ENCODE measurements around the gene PHOX2B. TPM values are rescaled to one million over a fixed set of nuclear protein-coding genes. Genes with fewer than 3 reads are reported as not detected.

The PHOX2B gene
- total RNA-seq, 6 experiments from 2014 or later = not detected

DNA sequence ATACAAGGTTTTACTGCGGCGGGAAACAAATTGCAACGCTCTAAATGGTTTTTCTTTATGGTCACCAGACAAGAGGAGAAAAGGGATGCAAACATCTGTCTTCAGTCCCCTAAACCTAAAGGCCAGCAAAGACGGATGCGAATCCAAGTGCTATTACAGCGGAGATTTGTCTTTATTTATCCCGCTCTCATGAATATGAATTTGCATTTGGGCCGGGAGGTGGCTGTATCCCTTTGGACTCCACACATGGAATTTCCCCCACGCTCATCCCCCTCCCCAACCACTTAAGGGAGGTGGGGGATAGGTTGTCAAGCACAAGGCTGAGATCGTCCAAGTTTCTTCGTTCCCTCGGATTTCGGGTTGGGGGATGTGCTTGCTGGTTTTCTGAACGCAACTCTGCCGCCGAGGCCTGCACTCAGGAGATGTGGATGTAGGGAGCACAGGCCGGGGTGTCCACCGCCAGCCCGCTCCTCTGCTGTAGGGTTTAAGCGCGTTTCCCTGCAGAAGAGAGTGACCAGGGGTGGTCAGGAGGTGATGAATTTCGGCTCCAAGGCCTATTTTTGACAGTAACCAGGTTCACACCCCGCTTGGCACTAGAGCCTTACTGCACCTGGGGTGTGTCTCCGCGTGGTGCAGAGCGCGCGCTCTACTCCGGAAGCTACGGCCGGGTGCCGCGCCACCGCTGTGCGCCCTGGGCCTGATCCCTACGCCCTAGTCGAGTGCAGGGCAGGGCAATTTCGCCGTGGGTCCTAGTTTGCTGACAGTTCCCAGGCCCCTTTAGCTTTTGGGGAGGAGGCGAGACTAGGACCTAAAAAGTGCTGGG is 2.3 kb upstream of the PHOX2B start:
- Histone ChIP-seq H3K27me3 (peaks cover 18 to 42% of the 10 kb centered on the region in 2 donors), H3K27ac (no peak overlapping the region), H3K4me3 (no peak overlapping the region), H3K4me1 (no peaks in the 10 kb centered on the region), H3K36me3 (no peaks in the 10 kb centered on the region), H3K9me3 (no peaks in the 10 kb centered on the region)
- peak in 1 of 4 donors; percentile 26 for ATAC-seq
- DNase-seq = no peak
- 6% methylated on average over 32 of the region's 40 CpGs for WGBS (ENCODE audit: insufficient coverage, low coverage, low lambda C conversion rate, missing lambda C conversion rate)
- intact Hi-C loops (cut with DNase I) = no loop called here
- TF ChIP-seq, protein P1, sequence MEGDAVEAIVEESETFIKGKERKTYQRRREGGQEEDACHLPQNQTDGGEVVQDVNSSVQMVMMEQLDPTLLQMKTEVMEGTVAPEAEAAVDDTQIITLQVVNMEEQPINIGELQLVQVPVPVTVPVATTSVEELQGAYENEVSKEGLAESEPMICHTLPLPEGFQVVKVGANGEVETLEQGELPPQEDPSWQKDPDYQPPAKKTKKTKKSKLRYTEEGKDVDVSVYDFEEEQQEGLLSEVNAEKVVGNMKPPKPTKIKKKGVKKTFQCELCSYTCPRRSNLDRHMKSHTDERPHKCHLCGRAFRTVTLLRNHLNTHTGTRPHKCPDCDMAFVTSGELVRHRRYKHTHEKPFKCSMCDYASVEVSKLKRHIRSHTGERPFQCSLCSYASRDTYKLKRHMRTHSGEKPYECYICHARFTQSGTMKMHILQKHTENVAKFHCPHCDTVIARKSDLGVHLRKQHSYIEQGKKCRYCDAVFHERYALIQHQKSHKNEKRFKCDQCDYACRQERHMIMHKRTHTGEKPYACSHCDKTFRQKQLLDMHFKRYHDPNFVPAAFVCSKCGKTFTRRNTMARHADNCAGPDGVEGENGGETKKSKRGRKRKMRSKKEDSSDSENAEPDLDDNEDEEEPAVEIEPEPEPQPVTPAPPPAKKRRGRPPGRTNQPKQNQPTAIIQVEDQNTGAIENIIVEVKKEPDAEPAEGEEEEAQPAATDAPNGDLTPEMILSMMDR (IDR thresholded peaks at IDR 0.05) = no peak
- no peak for TF ChIP-seq POLR2A (IDR thresholded peaks at IDR 0.05)

DNA sequence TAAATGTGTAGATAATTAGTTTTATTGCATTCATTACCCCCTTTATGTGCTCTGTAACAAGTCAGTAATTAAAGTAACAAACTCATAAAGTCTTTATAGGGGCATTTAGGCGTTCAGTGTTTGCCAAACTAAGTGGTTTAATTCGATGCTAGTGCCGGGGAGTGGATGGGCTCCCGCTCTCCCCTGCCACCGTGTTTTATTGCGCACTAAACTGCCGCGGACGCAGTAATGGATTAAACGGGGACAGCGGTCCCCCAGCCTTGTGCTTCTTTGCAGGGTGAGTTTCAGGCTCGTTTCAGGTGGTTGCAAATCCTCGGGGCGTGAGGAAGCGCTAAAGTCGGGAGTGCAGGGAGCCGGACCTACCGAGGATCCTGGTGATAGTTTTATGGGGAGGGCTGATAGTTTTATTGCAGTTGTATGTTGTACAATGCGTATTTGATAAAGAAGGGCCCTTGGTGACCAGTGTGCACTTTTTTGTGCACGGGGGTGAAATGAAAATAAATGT is 1.6 kb upstream of the PHOX2B start:
- Histone ChIP-seq H3K4me1 (no peaks in the 10 kb centered on the region), H3K4me3 (no peak overlapping the region), H3K9me3 (no peaks in the 10 kb centered on the region), H3K27ac (no peak overlapping the region), H3K36me3 (no peaks in the 10 kb centered on the region), H3K27me3 (peaks cover 18 to 42% of the 10 kb centered on the region in 2 donors)
- DNase-seq (no peak), ATAC-seq (no peak)
- WGBS (ENCODE audit: insufficient coverage, low coverage, low lambda C conversion rate, missing lambda C conversion rate) = 6% methylated on average over 17 of the region's 20 CpGs
- intact Hi-C loops (cut with DNase I) = no loop called here
- no peak for TF ChIP-seq POLR2A (IDR thresholded peaks at IDR 0.05)
- TF ChIP-seq, protein P1 (IDR thresholded peaks at IDR 0.05) = no peak

DNA sequence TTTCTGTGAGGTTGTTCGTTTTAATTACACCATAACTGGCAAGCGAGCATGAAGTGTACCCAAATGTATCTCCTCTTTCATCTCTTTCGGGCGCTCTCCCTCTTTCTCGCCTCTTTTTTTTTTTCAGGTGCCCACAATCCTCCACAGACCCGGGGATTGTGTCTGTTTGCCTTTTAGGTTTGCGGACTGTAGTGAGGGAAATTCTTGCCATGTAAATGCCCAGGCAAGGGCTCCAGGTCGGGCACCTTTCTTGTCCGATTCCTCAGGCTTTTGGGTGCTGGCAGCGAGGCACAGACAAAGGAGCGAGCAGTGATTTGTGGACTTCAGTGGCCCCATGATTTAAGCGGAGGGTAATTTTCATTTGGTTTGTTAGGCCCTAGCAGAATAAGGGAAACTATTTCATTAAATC is 1.1 kb upstream of the PHOX2B start:
- WGBS (ENCODE audit: insufficient coverage, low coverage, low lambda C conversion rate, missing lambda C conversion rate) = 5% methylated on average over 12 of the region's 12 CpGs
- no peak overlapping the region for H3K27ac ChIP-seq
- peaks cover 18 to 47% of the 10 kb centered on the region in 2 donors for H3K27me3 ChIP-seq

DNA sequence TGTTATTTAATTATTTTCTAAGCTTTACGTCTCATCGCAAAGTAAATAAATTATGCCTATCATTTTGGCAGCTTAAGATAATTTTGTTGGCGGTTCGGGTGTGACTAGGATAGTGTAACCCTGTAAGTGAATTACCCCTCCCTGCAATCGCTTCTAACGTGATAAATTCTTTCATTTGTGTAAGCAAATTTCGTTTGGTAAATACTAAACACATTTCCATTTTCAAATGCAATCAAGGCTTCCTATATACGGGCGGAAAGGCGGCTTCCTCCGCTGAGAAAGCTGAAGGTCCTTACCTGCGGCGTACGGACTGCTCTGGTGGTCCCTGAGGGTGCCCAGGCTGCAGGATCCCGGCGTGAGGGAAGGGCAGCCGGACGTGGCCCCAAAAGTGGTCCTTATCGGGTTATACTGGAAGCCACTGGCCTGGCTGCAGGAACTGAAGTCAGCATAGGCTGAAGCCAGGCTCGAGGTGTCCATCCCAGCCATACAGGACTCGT is 403 bp downstream of the PHOX2B start:
- H3K27me3 ChIP-seq = peaks cover 18 to 53% of the 10 kb centered on the region in 2 donors
- H3K4me1 ChIP-seq = no peaks in the 10 kb centered on the region
- no peak for DNase-seq
- WGBS (ENCODE audit: insufficient coverage, low coverage, low lambda C conversion rate, missing lambda C conversion rate) = 8% methylated on average over 16 of the region's 21 CpGs
- H3K36me3 ChIP-seq = no peaks in the 10 kb centered on the region
- no peak for ATAC-seq
- intact Hi-C loops (cut with DNase I) = no loop called here
- no peak overlapping the region for H3K27ac ChIP-seq
- no peak for TF ChIP-seq POLR2A (IDR thresholded peaks at IDR 0.05)
- TF ChIP-seq, protein P1 (IDR thresholded peaks at IDR 0.05) = no peak
- no peaks in the 10 kb centered on the region for H3K9me3 ChIP-seq
- H3K4me3 ChIP-seq = no peak overlapping the region

More for the DNA sequence above, 1.1 kb upstream of the PHOX2B start:
- Histone ChIP-seq H3K4me1 (no peaks in the 10 kb centered on the region), H3K36me3 (no peaks in the 10 kb centered on the region), H3K9me3 (no peaks in the 10 kb centered on the region), H3K4me3 (no peak overlapping the region)
- TF ChIP-seq POLR2A (IDR thresholded peaks at IDR 0.05) = no peak
- TF ChIP-seq, protein P1 (IDR thresholded peaks at IDR 0.05) = no peak
- no peak for DNase-seq
- ATAC-seq = no peak
- intact Hi-C loops (cut with DNase I) = no loop called here
